ENCODE data around the gene CCNT1.
"Not testable (repeated sequence)": the region's sequence is repeated elsewhere in the genome, so short reads cannot be mapped to it uniquely, and the experiment has no call there.

CCNT1 gene

GRCh38 chr12:48716493-48717251 is at the start of gene CCNT1:
Gene CCNT1, minus strand, starts transcription at chr12:48716707. Its CDS starts 32 bp downstream, at chr12:48716675.
- DNase-seq: peak; percentile 99

GRCh38 chr12:48765753-48766162 is 49.3 kb upstream of the CCNT1 start:
- no peak for DNase-seq

- no peak for DNase-seq
These were observed 48.0 kb upstream of the CCNT1 start for GRCh38 chr12:48764521-48764920.

GRCh38 chr12:48758737-48759136 is 42.2 kb upstream of the CCNT1 start:
- no peak for DNase-seq

- DNase-seq: no peak
These were observed 41.7 kb upstream of the CCNT1 start for GRCh38 chr12:48758186-48758585.

DNA sequence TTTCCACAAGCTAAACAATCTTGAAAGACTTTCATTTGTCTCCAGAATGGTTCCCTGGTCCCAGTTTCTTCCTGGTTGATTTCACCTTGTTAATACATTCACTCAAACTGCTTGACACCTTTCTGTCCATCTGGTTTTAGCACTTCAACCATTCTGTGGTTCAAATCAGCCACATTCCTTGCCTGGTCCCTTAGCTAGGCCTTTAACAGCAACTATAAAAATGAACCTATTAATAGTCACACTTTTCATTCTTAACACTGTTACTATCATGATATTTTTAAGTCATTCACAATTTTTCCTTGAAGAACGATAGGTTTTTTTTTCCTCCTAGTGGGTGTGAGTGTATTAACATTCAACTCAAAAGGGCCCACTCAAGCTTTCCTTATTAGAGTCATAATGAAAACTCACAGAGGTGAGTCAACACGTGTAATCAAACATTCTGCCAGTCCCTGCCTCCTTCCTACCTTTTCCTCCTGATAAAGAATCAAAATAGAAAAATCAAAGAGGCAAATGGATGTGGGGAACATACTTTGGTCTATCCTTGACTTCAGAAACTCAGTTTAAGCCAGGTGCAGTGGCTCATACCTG is 34.4 kb upstream of the CCNT1 start:
- DNase-seq: peak; percentile 3

DNA sequence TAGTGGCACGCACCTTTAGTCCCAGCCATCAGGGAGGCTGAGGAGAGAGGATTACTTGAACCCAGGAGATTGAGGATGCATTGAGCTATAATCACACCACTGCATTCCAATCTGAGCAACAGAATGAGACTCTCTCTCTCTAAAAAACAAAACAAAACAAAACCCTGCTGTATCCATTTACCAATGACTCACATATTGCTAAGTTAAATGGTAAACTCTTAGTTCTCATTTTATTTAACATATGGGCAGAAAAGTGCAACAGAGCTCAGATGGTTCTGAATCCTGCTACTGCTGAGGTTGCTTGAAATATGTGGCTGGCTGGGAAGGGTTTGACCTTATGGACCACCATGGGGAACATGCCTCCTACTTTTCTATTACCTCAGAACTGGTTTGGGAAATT is 33.7 kb upstream of the CCNT1 start:
- no peak for DNase-seq

DNA sequence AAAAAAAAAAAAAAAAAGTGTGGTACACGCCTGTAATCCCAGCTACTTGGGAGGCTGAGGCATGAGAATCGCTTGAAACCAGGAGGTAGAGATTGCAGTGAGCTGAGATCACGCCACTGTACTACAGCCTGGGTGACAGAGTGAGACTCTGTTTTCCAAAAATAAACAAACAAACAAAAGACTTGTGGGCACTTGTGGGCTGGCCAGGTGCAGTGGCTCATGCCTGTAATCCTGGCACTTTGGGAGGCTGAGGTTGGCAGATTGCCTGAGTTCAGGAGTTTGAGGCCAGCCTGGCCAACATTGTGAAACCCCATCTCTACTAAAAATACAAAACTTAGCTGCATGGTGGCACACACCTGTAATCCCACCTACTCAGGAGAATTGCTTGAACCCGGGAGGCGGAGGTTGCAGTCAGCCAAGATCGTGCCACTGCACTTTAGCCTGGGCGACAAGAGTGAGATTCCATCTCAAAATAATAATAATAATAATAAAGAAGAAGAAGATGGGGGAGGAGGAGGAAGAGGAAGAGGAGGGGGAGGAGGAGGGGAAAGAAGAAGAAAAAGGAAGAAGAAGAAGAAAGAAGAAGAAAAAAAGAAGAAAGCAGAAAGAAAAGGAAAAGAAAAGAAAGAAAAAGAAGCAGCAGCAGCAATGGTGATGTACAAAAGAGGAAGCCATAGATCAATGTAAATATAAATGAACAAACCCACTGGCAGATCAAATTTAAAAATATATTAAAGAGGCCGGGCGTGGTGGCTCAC is 27.9 kb upstream of the CCNT1 start:
- DNase-seq: no peak

DNA sequence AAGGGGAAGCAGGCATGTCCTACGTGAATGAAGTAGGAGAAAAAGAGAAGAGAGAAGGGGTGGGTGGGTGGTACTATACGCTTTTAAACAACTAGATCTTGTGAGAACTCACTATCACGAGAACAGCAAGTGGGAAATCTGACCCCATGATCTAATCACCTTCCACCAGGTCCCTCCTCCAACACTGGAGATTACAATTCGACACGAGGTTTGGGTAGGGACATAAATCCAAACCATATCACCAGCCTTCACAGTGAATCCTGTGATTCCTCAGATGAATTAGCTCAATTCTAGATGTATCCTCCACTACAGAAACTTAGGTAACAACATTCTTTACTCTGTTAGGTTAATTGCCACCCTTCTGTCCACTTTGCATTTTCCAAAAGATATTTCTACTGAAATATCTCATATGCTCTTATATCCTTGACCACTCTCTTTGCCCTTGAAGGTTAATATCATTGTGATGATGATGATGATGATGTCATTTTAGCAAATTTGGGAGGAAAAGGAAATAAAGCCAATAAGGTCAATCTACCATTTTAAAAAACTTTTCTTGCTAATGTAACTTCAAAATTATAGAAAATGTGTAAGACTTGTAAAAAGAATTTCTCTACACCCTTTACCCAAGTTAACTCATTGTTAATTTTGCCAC is 23.2 kb upstream of the CCNT1 start:
- no peak for DNase-seq

GRCh38 chr12:48736456-48736855 is 19.9 kb upstream of the CCNT1 start:
- no peak for DNase-seq

DNA sequence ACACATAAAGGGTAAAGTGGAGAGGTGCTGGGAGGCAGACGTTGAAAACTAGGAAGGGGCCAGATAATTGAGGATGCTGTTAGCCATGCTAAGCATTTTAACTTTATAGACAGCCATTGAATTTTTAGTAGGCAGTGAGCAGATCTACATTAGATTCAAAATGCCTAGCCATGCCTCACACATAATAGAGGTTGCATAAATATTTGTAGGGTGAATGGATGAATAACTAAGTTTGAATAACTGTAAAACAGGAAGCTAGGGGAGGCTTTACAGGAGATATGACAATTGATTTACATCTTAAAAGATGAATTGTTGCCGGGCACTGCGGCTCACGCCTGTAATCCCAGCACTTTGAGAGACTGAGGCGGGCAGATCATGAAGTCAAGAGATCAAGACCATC is 12.3 kb upstream of the CCNT1 start:
- DNase-seq: no peak

DNA sequence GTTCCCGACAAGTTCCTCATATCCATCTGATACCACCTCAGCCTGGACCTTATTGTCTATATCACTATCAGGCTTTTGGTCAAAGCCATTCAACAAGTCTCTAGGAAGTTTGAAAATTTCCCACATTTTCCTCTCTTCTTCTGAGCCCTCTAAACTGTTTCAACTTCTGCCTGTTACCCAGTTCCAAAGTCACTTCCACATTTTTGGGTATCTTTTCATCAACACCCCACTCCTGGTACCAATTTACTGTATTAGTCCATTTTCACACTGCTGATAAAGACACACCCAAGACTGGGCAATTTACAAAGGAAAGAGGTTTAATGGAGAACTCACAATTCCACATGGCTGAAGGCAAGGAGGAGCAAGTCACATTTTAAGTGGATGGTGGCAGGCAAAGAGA is 4.2 kb upstream of the CCNT1 start:
- DNase-seq: not testable (repeated sequence)

GRCh38 chr12:48720171-48720570 is 3.7 kb upstream of the CCNT1 start:
- DNase-seq: not testable (repeated sequence)

DNA sequence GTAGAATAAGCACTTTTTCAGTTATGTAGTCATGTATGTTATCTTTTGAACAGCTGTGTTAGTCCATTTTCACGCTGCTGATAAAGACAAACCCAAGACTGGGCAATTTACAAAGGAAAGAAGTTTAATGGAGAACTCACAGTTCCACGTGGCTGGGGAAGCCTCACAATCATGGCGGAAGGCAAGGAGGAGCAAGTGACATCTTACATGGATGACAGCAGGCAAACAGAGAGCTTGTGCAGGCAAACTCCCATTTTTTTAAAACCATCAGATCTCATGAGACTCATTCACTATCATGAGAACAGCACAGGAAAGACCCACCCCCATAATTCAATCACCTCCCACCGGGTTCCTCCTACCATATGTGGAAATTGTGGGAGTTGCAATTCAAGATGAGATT is 2.5 kb upstream of the CCNT1 start:
- DNase-seq: not testable (repeated sequence)

DNA sequence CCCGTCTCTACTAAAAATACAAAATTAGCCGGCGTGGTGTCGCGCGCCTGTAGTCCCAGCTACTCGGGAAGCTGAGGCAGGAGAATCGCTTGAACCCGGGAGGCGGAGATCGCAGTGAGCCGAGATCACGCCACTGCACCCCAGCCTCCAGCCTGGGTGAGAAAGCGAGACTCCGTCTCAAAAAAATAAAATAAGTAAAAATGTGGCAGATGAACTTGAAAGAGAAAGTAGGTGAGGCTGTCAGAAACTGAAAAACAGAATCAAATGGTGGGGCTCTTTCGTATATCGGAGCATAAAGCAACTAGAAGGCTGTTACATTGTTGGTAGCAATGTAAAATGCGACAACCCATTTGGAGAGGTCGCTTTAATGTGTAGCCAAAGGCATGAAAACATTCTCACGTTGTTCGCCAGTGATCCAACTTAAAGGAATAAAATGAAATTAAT is 767 bp upstream of the CCNT1 start:
- DNase-seq: no peak

DNA sequence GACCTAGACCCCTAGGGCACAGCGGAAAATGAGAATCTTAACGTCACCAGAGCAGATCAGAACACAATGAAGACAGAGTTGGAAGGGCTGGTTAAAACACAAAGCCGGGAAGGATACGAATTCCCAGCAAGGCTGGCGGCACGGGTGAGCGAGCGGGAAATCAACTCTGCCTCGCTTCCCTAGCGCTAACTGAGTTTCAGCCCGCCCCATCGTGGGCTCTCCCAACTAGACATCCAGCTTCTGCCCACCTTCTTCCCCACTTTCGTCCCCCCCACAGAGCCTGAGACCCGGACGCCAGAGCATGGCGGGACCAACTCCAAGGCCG is 377 bp downstream of the CCNT1 start:
- DNase-seq: no peak

GRCh38 chr12:48712209-48712608 is 4.3 kb downstream of the CCNT1 start:
- no peak for DNase-seq

DNA sequence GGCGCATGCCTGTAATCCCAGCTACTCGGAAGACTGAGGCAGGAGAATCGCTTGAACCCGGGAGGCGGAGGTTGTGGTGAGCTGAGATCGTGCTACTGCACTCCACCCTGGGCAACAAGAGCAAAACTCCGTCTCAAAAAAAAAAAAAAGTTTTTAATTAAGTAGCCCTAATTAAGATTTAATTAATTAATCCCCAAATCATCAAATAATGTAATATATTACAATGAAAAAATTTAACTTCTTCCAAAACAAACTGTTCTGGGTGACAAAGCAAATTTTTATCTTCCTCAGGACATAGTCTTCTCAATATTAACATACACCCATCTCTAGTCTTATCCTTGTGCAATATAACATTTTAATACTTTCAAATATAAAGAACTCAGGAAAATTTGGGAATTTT is 17.7 kb downstream of the CCNT1 start:
- not testable (repeated sequence) for DNase-seq

GRCh38 chr12:48696626-48697025 is 19.9 kb downstream of the CCNT1 start:
- no peak for DNase-seq

- no peak for DNase-seq
These were observed 20.6 kb downstream of the CCNT1 start for GRCh38 chr12:48695859-48696258.

GRCh38 chr12:48694038-48694437 is 22.5 kb downstream of the CCNT1 start:
- no peak for DNase-seq

DNA sequence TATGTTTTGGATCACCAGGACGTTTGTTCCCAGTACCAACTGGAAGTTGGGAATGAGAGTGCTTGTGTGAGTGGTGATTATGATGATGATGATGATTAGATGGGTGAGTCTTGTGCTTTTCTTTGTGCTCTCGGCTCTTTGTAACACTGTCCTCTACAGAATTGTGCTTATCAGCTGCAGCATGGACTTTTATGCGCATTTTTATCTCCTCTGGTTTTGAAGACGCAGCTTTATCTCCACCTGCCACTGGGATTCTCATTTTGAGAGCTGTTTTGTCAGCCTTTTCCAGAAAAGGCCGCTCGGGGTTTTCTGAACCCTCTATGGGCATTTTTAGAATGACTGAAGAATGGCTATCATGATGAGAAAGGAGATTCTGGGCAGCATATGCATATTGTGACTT is 22.9 kb downstream of the CCNT1 start:
- no peak for DNase-seq

- DNase-seq: no peak
These were observed 24.6 kb downstream of the CCNT1 start for GRCh38 chr12:48691826-48692487.

Data from stimulated activated naive CD4-positive, alpha-beta T cell treated with Interleukin-2 at 50 U/mL for 16 hours (primary cell).